ENCODE measurements around the gene PTRH2.
"Not testable (repeated sequence)": the region's sequence is repeated elsewhere in the genome, so short reads cannot be mapped to it uniquely, and the experiment has no call there.

Gene PTRH2

DNA sequence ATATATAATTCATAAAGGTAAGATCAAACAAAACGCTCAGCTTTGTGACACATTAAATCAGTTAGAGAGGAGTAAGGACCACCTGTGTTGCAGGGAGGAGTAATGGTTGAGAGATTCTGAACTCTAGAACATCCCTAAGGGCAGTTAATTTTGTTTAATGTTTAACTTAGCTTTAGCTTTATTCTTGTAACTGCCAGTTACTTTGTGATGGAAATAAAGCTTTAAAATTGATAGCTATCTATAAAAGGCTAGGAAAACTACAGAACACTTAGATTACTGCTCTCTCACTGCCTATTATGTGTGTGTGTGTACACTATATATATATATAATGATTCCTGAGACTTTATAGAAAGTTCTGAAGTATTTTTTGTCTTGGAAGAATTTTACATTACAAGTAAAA, 37.8 kb downstream of the PTRH2 start:
- no peak for DNase-seq (ENCODE audit: low read depth in 2 of 2)

DNA sequence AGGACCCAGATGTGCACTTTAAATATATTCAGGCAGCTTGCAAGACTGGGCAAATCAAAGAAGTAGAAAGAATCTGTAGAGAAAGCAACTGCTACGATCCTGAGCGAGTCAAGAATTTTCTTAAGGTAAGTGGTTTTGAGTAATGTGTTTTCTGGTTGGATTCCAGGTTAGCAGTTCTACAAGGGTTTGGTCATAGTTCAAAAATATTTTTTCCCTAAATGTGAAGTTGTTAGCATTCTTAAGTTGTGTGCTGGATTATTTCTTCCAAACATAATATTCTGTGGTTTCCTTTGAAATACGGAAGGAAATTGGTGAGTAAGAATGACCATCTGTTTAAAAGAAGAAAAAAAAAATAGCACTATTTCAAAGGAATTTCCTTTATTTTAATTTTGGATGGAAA, 38.4 kb downstream of the PTRH2 start:
- DNase-seq (ENCODE audit: low read depth in 2 of 2) = no peak

DNA sequence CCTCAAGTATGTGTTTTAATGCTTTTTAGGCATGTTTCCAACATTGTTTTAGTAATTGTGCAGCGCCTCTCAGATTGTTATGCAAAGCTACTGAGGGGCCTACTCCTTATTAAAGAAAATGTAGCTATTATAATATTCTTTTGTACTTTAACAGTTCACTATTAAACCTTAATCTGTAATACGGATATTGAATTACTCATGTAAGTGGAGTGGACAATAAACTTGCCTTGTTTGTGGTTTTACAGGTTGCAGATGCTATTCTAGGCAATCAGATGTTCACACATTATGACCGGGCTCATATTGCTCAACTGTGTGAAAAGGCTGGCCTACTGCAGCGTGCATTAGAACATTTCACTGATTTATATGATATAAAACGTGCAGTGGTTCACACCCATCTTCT, 41.0 kb downstream of the PTRH2 start:
- no peak for DNase-seq (ENCODE audit: low read depth in 2 of 2)

DNA sequence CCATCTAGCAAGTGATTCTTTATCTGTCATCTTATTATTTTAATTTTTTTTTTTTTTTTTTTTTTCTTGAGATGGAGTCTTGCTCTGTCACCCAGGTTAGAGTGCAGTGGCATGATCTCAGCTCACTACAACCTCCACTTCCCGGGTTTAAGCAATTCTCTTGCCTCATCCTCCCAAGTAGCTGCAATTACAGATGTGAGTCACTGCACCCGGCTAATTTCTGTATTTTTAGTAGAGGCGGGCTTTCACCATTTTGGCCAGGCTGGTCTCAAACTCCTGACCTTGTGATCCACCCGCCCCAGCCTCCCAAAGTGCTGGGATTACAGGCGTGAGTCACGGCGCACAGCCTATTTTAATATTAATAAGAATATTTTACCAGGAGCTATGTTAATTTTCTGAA, 50.6 kb downstream of the PTRH2 start:
- DNase-seq (ENCODE audit: low read depth in 2 of 2) = not testable (repeated sequence)

DNA sequence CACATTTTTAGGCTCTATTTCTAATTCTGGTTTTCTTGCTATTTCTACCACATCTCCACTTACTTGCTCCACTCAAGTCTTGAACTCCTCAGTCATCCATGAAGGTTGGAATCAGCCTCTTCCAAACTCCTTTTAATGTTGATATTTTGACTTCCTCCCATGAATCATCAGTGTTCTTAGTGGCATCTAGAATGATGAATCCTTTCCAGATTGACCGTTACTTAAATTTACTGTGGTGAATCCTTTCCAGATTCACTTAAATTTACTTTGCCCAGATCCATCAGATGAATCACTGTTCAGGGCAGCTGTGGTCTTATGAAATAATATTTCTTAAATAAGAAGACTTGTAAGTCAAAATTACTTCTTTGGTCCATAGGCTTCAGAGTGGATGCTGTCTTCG, 55.1 kb downstream of the PTRH2 start:
- no peak for DNase-seq (ENCODE audit: low read depth in 2 of 2)

DNA sequence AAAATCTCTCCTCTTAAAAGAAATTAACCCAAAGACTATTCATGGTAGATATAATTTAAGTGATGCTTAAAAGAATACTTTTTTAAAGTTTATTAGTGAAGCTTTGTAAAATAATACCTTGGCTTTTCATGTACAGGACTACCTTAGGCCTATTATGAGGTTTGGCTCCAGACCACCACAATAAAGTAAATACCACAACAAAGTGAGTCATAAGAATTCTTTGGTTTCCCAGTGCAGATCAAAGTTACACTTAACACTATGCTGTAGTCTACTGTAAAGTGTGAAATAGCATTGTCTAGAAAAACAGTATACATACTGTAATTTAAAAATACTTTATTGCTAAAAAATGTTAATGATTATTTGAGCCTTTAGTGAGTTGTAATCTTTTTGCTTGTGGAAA, 55.9 kb downstream of the PTRH2 start:
- no peak for DNase-seq (ENCODE audit: low read depth in 2 of 2)

DNA sequence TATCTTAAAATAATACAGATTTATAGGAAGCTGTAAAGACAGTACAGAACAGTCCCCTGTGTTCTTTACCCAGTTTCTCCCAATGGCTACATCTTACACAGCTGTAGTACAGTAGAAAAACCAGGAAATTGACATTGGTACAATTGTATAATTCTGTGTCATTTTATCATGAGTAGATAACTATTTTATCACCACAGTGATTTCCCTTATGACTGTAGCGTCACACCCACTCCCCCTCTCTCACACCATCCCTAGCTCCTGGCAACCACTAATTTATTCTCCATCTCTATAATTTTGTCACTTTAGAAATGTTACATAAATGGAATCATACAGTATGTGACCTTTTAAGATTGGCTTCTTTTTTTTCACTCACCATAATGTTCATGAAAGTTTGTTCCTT, 56.6 kb downstream of the PTRH2 start:
- DNase-seq (ENCODE audit: low read depth in 2 of 2) = no peak

DNA sequence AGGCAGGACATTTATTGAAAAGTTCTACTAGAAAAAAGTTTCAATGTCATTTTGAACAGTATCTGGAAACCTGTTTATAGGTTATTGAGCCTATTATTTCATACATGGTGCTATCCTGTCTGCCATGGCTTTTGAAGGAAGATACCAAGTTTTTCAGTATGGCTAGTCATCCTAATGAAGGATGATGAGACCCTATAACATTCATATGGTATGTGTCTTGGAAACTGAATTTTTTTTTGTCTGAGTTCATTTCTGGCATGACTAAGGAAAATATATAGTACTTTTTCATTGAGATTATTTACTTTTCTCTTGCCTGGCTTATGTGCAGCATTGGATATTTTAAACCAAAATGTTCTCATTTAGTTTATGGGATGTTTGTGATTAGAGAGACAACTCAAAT, 57.3 kb downstream of the PTRH2 start:
- no peak for DNase-seq (ENCODE audit: low read depth in 2 of 2)
